Measurements from ENCODE around the gene SPSB4.

GRCh38 chr3:141070727-141071357, 19.7 kb downstream of the SPSB4 start:
- TF ChIP-seq CTCF (IDR thresholded peaks at IDR 0.05) (no peak), ZFX (IDR thresholded peaks at IDR 0.05; ENCODE audit: borderline replicate concordance) (no peak)
